Fibroblast of lung (primary cell): ENCODE measurements around the gene ENTHD1.

Source experiments
- CTCF ChIP-seq, 2 donors: IDR thresholded peaks in 1 of 2; conservative IDR thresholded peaks in 1 of 2; 1 replicate in 1 of 2; 2 replicates in 1 of 2; pipeline ENCODE4 v1.5.1; 2011 to 2012; ENCODE audit warnings: low read length in 2 of 2, control low read depth in 1 of 2, inconsistent platforms in 1 of 2, low read depth in 1 of 2, mild to moderate bottlenecking in 1 of 2
- EZH2 ChIP-seq: IDR thresholded peaks from 2 replicates; pipeline ENCODE4 v1.5.1; 2012; ENCODE audit warnings: low read length, control low read depth, mild to moderate bottlenecking; ENCODE audit errors: missing control alignments

GRCh38 chr22:39852799-39853198 lies 40.8 kb downstream of the ENTHD1 start:
- no peak for TF ChIP-seq CTCF (conservative IDR thresholded peaks at IDR 0.05 in 1 of 2, IDR thresholded peaks at IDR 0.05 in 1 of 2; ENCODE audit: low read depth in 1 of 2, low read length in 2 of 2)
- no peak for TF ChIP-seq EZH2
